K562 (cell line): ENCODE data around the gene SGK1.

Experiments used
- BCL6 ChIP-seq: fragments of 250-450 bp; sonication (Bioruptor Pico); IDR thresholded peaks from 2 replicates; pipeline ENCODE4 v1.4.0; 2020
- KDM1A ChIP-seq, 2 experiments: fragments of 450-650 bp; IDR thresholded peaks; 2 replicates each; pipeline ENCODE4 v1.6.1; 2016; ENCODE audit warnings: mild to moderate bottlenecking in 2 of 2
- KLF16 ChIP-seq: IDR thresholded peaks from 2 replicates; pipeline ENCODE4 v1.6.1; 2016; ENCODE audit warnings: antibody characterized with exemption
- NCOR1 ChIP-seq: fragments of 450-650 bp; IDR thresholded peaks from 2 replicates; pipeline ENCODE4 v1.6.1; 2016; ENCODE audit warnings: mild to moderate bottlenecking, moderate library complexity
- NFE2L1 ChIP-seq: fragments of 450-650 bp; IDR thresholded peaks from 2 replicates; pipeline ENCODE4 v1.6.1; 2016; ENCODE audit warnings: missing genetic modification characterization, low read depth, mild to moderate bottlenecking, missing compliant biosample characterization, moderate library complexity, borderline replicate concordance
- NR2C2 ChIP-seq, 2 experiments: fragments of 200-800 bp in 1 of 2; sonication (Bioruptor generic) in 1 of 2; sonication (generic) in 1 of 2; formaldehyde crosslinking in 1 of 2; IDR thresholded peaks; 2 replicates each; pipeline versions ENCODE4 v1.6.1 to v1.8.0; 2016 to 2022; ENCODE audit warnings: mild to moderate bottlenecking in 1 of 2, missing compliant biosample characterization in 1 of 2, missing genetic modification characterization in 1 of 2, missing genetic modification reagents in 1 of 2
- PHF20 ChIP-seq: fragments of 450-650 bp; IDR thresholded peaks from 2 replicates; pipeline ENCODE4 v1.6.1; 2018; ENCODE audit not compliant: partially characterized antibody
- SMARCA4 ChIP-seq: fragments of 450-650 bp; IDR thresholded peaks from 2 replicates; pipeline ENCODE4 v1.6.1; 2016
- TAF1 ChIP-seq: IDR thresholded peaks from 2 replicates; pipeline ENCODE4 v1.6.1; 2011; ENCODE audit warnings: mild to moderate bottlenecking, low read length, moderate library complexity; ENCODE audit not compliant: insufficient read depth, control insufficient read depth, severe bottlenecking; ENCODE audit errors: extremely low read depth
- TFAM ChIP-seq: fragments of 250-450 bp; sonication (Bioruptor Pico); conservative IDR thresholded peaks from 2 replicates; pipeline ENCODE4 v1.5.0; 2021; ENCODE audit warnings: mild to moderate bottlenecking, moderate library complexity
- TF ChIP-seq, protein P1 (sequence below), 2 experiments: IDR thresholded peaks; 2 replicates each; pipeline ENCODE4 v1.6.1; 2011; ENCODE audit warnings: borderline replicate concordance in 1 of 2, control low read depth in 1 of 2, low read depth in 1 of 2, low read length in 1 of 2, mild to moderate bottlenecking in 1 of 2, mixed read lengths in 1 of 2, moderate library complexity in 1 of 2; ENCODE audit not compliant: insufficient read depth in 1 of 2, insufficient read length in 1 of 2, poor library complexity in 1 of 2, severe bottlenecking in 1 of 2; ENCODE audit errors: extremely low read depth in 1 of 2
- TF ChIP-seq, protein P2 (sequence below), 3 experiments: IDR thresholded peaks in 2 of 3; conservative IDR thresholded peaks in 1 of 3; 2 replicates each; pipeline ENCODE4 v1.5.1; 2011 to 2012; ENCODE audit warnings: low read length in 3 of 3, mild to moderate bottlenecking in 3 of 3, control low read depth in 2 of 3, improper control_type of control experiment in 1 of 3, inconsistent platforms in 1 of 3, low read depth in 1 of 3, mixed read lengths in 1 of 3, moderate library complexity in 1 of 3; ENCODE audit not compliant: insufficient read depth in 2 of 3
- TF ChIP-seq, protein P3 (sequence below), 2 experiments: fragments of 450-650 bp; formaldehyde crosslinking in 1 of 2; IDR thresholded peaks; 2 replicates each; pipeline versions ENCODE4 v1.4.0 to v1.6.1; 2014 to 2020; ENCODE audit warnings: mild to moderate bottlenecking in 2 of 2, borderline replicate concordance in 1 of 2, low read depth in 1 of 2
- TF ChIP-seq, protein P4 (sequence below): fragments of 450-650 bp; IDR thresholded peaks from 2 replicates; pipeline ENCODE4 v1.6.1; 2018; ENCODE audit not compliant: partially characterized antibody

DNA sequence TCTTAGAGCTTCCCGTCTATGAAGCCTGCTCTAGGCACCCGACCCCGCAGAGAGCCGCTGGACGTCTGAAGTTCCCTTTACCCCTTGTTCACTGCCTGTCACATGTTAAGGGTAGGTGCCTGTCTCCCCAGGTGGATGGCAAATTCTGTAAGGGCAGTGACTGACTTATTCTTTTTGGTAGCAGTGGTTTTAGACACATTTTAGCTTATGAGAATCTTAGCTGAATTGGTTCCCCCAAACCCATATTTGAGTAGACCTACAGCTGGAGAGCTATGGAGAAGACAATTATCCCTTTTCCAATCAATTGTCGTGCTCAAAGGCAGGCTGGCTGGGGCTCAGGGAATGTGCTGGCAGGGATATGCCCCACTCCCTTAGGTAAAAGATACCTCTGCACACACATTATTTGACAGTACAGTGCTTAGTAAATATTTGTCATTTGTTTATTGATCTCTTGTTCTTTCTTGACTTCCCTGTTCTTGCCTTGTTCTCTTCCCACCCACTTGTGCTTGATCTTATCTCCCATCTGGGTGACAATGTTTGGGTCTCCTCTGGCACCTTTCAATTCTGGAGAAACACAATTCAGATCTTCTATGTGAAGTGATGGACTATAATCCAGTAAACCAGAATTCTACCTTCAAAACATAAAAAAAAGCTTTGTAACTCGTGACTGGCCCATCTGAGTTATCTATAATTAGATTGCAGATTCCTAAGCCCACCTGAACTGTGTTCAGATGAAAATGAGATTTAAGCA lies 151.2 kb downstream of the SGK1 start:
- TF ChIP-seq TAF1 (no peak), TFAM (CRISPR knock-in tag) (no peak), BCL6 (CRISPR knock-in tag) (no peak), NR2C2 (CRISPR knock-in tag; IDR thresholded peaks at IDR 0.05) (no peak), NR2C2 (tag; IDR thresholded peaks at IDR 0.05) (no peak), KLF16 (no peak), KDM1A (IDR thresholded peaks at IDR 0.05) (no peak), NCOR1 (no peak), SMARCA4 (no peak), NFE2L1 (tag) (no peak), PHF20 (no peak)
- TF ChIP-seq, protein P1, sequence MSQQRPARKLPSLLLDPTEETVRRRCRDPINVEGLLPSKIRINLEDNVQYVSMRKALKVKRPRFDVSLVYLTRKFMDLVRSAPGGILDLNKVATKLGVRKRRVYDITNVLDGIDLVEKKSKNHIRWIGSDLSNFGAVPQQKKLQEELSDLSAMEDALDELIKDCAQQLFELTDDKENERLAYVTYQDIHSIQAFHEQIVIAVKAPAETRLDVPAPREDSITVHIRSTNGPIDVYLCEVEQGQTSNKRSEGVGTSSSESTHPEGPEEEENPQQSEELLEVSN (IDR thresholded peaks at IDR 0.05; ENCODE audit: borderline replicate concordance in 1 of 2, extremely low read depth in 1 of 2, insufficient read depth in 1 of 2, insufficient read length in 1 of 2, low read depth in 1 of 2, low read length in 1 of 2, poor library complexity in 1 of 2, severe bottlenecking in 1 of 2) = no peak
- TF ChIP-seq, protein P2, sequence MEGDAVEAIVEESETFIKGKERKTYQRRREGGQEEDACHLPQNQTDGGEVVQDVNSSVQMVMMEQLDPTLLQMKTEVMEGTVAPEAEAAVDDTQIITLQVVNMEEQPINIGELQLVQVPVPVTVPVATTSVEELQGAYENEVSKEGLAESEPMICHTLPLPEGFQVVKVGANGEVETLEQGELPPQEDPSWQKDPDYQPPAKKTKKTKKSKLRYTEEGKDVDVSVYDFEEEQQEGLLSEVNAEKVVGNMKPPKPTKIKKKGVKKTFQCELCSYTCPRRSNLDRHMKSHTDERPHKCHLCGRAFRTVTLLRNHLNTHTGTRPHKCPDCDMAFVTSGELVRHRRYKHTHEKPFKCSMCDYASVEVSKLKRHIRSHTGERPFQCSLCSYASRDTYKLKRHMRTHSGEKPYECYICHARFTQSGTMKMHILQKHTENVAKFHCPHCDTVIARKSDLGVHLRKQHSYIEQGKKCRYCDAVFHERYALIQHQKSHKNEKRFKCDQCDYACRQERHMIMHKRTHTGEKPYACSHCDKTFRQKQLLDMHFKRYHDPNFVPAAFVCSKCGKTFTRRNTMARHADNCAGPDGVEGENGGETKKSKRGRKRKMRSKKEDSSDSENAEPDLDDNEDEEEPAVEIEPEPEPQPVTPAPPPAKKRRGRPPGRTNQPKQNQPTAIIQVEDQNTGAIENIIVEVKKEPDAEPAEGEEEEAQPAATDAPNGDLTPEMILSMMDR (IDR thresholded peaks at IDR 0.05 in 2 of 3, conservative IDR thresholded peaks at IDR 0.05 in 1 of 3; ENCODE audit: insufficient read depth in 2 of 3, low read depth in 1 of 3, low read length in 3 of 3) = no peak
- TF ChIP-seq, protein P3, sequence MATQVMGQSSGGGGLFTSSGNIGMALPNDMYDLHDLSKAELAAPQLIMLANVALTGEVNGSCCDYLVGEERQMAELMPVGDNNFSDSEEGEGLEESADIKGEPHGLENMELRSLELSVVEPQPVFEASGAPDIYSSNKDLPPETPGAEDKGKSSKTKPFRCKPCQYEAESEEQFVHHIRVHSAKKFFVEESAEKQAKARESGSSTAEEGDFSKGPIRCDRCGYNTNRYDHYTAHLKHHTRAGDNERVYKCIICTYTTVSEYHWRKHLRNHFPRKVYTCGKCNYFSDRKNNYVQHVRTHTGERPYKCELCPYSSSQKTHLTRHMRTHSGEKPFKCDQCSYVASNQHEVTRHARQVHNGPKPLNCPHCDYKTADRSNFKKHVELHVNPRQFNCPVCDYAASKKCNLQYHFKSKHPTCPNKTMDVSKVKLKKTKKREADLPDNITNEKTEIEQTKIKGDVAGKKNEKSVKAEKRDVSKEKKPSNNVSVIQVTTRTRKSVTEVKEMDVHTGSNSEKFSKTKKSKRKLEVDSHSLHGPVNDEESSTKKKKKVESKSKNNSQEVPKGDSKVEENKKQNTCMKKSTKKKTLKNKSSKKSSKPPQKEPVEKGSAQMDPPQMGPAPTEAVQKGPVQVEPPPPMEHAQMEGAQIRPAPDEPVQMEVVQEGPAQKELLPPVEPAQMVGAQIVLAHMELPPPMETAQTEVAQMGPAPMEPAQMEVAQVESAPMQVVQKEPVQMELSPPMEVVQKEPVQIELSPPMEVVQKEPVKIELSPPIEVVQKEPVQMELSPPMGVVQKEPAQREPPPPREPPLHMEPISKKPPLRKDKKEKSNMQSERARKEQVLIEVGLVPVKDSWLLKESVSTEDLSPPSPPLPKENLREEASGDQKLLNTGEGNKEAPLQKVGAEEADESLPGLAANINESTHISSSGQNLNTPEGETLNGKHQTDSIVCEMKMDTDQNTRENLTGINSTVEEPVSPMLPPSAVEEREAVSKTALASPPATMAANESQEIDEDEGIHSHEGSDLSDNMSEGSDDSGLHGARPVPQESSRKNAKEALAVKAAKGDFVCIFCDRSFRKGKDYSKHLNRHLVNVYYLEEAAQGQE (IDR thresholded peaks at IDR 0.05; ENCODE audit: borderline replicate concordance) = no peak
- TF ChIP-seq, protein P3 (CRISPR knock-in tag; IDR thresholded peaks at IDR 0.05; ENCODE audit: low read depth) = no peak
- TF ChIP-seq, protein P4, sequence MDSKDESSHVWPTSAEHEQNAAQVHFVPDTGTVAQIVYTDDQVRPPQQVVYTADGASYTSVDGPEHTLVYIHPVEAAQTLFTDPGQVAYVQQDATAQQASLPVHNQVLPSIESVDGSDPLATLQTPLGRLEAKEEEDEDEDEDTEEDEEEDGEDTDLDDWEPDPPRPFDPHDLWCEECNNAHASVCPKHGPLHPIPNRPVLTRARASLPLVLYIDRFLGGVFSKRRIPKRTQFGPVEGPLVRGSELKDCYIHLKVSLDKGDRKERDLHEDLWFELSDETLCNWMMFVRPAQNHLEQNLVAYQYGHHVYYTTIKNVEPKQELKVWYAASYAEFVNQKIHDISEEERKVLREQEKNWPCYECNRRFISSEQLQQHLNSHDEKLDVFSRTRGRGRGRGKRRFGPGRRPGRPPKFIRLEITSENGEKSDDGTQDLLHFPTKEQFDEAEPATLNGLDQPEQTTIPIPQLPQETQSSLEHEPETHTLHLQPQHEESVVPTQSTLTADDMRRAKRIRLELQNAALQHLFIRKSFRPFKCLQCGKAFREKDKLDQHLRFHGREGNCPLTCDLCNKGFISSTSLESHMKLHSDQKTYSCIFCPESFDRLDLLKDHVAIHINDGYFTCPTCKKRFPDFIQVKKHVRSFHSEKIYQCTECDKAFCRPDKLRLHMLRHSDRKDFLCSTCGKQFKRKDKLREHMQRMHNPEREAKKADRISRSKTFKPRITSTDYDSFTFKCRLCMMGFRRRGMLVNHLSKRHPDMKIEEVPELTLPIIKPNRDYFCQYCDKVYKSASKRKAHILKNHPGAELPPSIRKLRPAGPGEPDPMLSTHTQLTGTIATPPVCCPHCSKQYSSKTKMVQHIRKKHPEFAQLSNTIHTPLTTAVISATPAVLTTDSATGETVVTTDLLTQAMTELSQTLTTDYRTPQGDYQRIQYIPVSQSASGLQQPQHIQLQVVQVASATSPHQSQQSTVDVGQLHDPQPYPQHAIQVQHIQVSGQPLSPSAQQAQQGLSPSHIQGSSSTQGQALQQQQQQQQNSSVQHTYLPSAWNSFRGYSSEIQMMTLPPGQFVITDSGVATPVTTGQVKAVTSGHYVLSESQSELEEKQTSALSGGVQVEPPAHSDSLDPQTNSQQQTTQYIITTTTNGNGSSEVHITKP = no peak
